ENCODE data around the gene PEDS1.
"Not testable (repeated sequence)": the region's sequence is repeated elsewhere in the genome, so short reads cannot be mapped to it uniquely, and the experiment has no call there.

Gene PEDS1

GRCh38 chr20:50111120-50111828 is 42.2 kb downstream of the PEDS1 start:
- intact Hi-C loops (cut with DNase I): loop anchor here (5.0 kb wide), 1 partner anchor 41 kb away; the partner anchor contains the start of gene PEDS1
- DNase-seq: no peak

GRCh38 chr20:50110141-50111047 is 43.1 kb downstream of the PEDS1 start:
- intact Hi-C loops (cut with DNase I): loop anchor here (5.0 kb wide), 1 partner anchor 42 kb away; the partner anchor contains the start of gene PEDS1
- DNase-seq: no peak

GRCh38 chr20:50108556-50109235 is 44.8 kb downstream of the PEDS1 start:
- intact Hi-C loops (cut with DNase I): no loop called here

GRCh38 chr20:50107796-50108331 is 45.7 kb downstream of the PEDS1 start:
- intact Hi-C loops (cut with DNase I): no loop called here
- DNase-seq: no peak

More at GRCh38 chr20:50108556-50109235, 44.8 kb downstream of the PEDS1 start:
- no peak for DNase-seq

GRCh38 chr20:50107086-50107660 is 46.4 kb downstream of the PEDS1 start:
- intact Hi-C loops (cut with DNase I): no loop called here
- no peak for DNase-seq

GRCh38 chr20:50106669-50107068 is 46.9 kb downstream of the PEDS1 start:
- intact Hi-C loops (cut with DNase I); DNase-seq: not testable (repeated sequence)

Measured in head of caudate nucleus (tissue), 42 donors.